ENCODE measurements around the gene MYL12A.

DNA sequence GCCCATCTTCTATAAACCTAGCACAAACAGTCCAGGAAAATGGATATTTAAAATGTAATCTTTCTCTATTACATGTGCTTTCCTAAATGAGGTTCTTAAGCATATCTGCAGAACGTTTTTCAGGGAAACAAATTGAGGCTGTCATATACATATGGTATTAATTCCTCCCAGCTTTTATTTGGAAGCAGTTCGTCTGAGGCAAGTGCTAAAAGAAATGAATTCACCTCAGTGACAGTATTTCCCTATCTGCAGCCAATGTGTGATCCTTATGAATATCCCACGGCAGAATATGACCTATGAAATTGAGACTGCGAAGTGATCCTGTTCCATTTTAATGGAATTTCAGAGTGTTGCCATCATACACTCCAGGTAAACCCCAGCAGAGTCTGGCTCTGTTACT, 34.9 kb upstream of the MYL12A start:
- TF ChIP-seq, protein P1, sequence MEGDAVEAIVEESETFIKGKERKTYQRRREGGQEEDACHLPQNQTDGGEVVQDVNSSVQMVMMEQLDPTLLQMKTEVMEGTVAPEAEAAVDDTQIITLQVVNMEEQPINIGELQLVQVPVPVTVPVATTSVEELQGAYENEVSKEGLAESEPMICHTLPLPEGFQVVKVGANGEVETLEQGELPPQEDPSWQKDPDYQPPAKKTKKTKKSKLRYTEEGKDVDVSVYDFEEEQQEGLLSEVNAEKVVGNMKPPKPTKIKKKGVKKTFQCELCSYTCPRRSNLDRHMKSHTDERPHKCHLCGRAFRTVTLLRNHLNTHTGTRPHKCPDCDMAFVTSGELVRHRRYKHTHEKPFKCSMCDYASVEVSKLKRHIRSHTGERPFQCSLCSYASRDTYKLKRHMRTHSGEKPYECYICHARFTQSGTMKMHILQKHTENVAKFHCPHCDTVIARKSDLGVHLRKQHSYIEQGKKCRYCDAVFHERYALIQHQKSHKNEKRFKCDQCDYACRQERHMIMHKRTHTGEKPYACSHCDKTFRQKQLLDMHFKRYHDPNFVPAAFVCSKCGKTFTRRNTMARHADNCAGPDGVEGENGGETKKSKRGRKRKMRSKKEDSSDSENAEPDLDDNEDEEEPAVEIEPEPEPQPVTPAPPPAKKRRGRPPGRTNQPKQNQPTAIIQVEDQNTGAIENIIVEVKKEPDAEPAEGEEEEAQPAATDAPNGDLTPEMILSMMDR (IDR thresholded peaks at IDR 0.05), result no peak
- TF ChIP-seq POLR2A (IDR thresholded peaks at IDR 0.05), result no peak
